NCI-H2227 (cell line): Measurements from ENCODE around the gene FOXB1.

Experiments
- DNase-seq: peaks from one replicate; lab custom pipeline; 2025; ENCODE audit not compliant: unreplicated experiment; lab: John Stamatoyannopoulos, UW

FOXB1 gene

GRCh38 chr15:59998950-59999611 is 5.0 kb upstream of the FOXB1 start:
- DNase-seq, result no peak

GRCh38 chr15:59999612-60000112 is 4.4 kb upstream of the FOXB1 start:
- peak; percentile 13 for DNase-seq

GRCh38 chr15:60000113-60000823 is 3.8 kb upstream of the FOXB1 start:
- DNase-seq, result peak; percentile 16

- DNase-seq, result no peak
These were observed 3.1 kb upstream of the FOXB1 start for GRCh38 chr15:60000824-60001609.

GRCh38 chr15:60001610-60002527 is 2.2 kb upstream of the FOXB1 start:
- DNase-seq, result no peak

- DNase-seq, result no peak
These were observed 1.4 kb upstream of the FOXB1 start for GRCh38 chr15:60002528-60003218.

- DNase-seq, result no peak
These were observed 685 bp upstream of the FOXB1 start for GRCh38 chr15:60003243-60004008.

GRCh38 chr15:60004846-60005351 is 788 bp downstream of the FOXB1 start:
- peak; percentile 58 for DNase-seq

GRCh38 chr15:60005352-60006202 is 1.5 kb downstream of the FOXB1 start:
- DNase-seq, result no peak

GRCh38 chr15:60006203-60006862 is 2.2 kb downstream of the FOXB1 start:
- peak; percentile 61 for DNase-seq

GRCh38 chr15:60006873-60007272 is 2.8 kb downstream of the FOXB1 start:
- DNase-seq, result no peak

- no peak for DNase-seq
These were observed 5.2 kb downstream of the FOXB1 start for GRCh38 chr15:60009124-60009960.

- DNase-seq, result no peak
These were observed 6.0 kb downstream of the FOXB1 start for GRCh38 chr15:60009980-60010732.

GRCh38 chr15:60010858-60011257 is 6.7 kb downstream of the FOXB1 start:
- no peak for DNase-seq

GRCh38 chr15:60012695-60013094 is 8.6 kb downstream of the FOXB1 start:
- no peak for DNase-seq
